Endometrial microvascular endothelial cells (primary cell): ENCODE measurements around the gene ACCSL. TPM values are rescaled to one million over a fixed set of nuclear protein-coding genes. Genes with fewer than 3 reads are reported as not detected.

ENCODE experiments used
- in situ Hi-C: cut with HindIII; loops from 2 replicates; pipeline ENCODE4 v1.10.0; 2017; ENCODE audit warnings: low sequenced_read_pairs, low pct_unique_long_range_greater_than_20kb; ENCODE audit errors: inconsistent ontology term
- total RNA-seq: library from RNA; depleted of rRNA; stranded (reverse); fragments of >200 nt; gene quantifications from one replicate; pipeline ENCODE4 v1.2.3, GENCODE V29; 2015; ENCODE audit errors: inconsistent ontology term

ACCSL gene
- total RNA-seq, 1 donor from 2014 or later, result not detected

GRCh38 chr11:44080951-44081350, 33.2 kb downstream of the ACCSL start:
- in situ Hi-C loops, result no loop called here

- in situ Hi-C loops, result no loop called here
Measured at GRCh38 chr11:44082645-44083044, 34.9 kb downstream of the ACCSL start.

GRCh38 chr11:44083433-44083832, 35.7 kb downstream of the ACCSL start:
- in situ Hi-C loops, result no loop called here

- in situ Hi-C loops, result no loop called here
Measured at GRCh38 chr11:44083906-44084305, 36.1 kb downstream of the ACCSL start.

DNA sequence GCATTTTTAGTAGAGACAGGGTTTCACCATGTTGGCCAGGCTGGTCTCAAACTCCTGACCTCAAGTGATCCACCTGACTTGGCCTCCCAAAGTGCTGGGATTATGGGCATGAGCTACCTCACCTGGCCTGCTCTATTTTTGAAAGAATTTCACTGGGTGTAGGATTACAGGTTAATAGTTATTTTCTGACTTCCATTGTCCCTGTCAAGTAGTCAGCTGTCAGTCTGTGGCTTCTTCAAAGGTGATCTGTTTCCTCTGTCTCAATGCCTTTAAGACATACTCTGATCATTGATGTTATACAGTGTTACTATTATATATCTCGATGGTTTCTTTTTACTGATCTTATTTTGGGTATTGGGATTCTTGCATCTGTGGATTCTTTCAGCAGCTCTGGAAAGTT, 37.5 kb downstream of the ACCSL start:
- in situ Hi-C loops, result no loop called here

DNA sequence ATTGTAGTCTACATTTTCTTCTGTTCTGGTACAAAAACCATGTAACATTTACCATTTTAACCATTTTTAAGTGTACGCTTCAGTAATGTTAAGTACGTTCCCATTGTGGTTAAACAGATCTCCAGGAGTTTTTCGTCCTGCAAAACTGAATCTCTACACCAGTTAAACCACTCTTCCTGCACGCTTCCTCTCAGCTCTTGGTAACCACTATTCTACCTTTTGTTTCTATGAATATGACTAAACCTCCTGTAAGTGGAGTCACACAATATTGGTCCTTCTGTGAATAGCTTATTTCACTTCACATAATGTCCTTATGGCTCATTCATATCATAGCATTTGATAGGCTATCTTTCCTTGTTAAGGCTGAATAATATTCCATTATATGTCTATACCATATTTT, 40.6 kb downstream of the ACCSL start:
- in situ Hi-C loops, result no loop called here

- in situ Hi-C loops, result no loop called here
Measured at GRCh38 chr11:44088871-44089270, 41.1 kb downstream of the ACCSL start.

DNA sequence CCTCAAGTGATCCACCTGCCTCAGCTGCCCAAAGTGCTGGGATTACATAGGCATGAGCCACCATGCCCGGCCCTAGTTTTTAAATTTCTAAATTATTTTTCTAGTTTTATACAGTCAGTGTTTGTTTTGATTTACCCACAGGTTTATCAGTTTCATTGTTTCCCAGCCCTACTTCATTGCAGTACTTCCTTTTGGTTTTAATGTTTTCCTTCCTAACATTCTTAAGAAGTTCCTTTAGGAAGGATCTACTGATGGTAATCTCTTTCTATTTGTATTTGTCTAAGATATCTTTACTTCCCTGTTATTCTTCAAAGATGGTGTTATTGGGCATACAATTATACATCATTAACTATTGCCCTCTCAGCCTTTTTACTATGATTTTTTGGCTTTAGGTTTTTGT, 42.8 kb downstream of the ACCSL start:
- in situ Hi-C loops, result no loop called here

- in situ Hi-C loops, result no loop called here
Measured at GRCh38 chr11:44094260-44094868, 46.6 kb downstream of the ACCSL start.

DNA sequence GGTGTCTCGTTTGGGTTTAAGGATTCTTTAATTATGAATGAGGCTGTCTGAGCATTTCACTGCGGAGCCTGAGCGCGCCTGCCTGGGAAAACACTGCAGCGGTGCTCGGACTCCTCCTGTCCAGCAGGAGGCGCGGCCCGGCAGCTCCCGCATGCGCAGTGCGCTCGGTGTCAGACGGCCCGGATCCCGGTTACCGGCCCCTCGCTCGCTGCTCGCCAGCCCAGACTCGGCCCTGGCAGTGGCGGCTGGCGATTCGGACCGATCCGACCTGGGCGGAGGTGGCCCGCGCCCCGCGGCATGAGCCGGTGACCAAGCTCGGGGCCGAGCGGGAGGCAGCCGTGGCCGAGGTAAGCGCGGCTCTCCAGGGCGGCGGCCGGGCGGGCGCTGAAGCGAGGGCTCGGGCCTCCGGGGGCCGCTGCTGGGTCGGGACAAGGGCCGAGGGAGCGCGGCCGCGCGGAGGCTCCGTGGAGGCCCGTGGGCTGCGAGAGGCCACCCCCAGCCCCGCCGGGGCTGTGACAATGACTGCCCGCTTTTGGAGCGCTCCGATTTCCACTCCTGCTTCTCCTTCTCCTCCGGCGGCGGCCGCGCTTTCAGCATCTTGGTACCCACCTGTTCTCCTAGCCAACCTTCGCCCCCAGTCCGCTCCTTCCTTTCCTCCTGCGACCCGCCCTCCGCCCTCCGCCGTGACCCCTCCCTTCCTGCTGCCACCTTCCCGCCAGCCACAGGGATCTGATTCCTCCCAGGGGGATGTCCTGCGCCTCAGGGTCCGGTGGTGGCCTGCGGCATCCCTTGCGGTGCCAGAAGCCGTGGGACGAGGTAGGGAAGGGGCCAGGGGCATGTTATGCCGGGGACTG, 48.0 kb downstream of the ACCSL start, which contains the start of gene EXT2:
EXT2 (plus strand) TSS at position 173 of the 854 bp plus-strand sequence. CDS start 12,035 bp downstream, outside the sequence.
- in situ Hi-C loops, result no loop called here

- in situ Hi-C loops, result no loop called here
Measured at GRCh38 chr11:44096360-44097185, 48.8 kb downstream of the ACCSL start.

- in situ Hi-C loops, result no loop called here
Measured at GRCh38 chr11:44097821-44098220, 50.0 kb downstream of the ACCSL start.

DNA sequence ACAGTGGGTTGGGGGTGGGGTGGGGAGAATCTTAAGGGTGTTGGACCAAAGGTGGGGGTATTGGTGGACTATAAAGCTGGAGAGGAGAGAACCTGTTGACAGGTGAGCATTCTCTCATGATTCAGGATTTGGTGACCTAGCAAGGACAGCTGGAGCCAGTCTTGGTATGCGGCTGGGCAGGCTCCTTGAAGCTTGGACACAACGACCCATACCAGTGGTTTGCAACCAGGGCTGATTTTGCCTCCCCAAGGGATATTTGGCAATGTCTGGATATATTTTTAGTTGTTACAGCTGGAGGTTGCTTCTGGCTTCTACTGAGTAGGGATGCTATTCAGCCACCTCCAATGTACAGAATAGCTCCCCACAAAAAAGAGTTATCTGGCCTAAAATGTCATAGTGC, 53.3 kb downstream of the ACCSL start:
- in situ Hi-C loops, result loop anchor here (25.0 kb wide), 1 partner anchor 436 kb away; no protein-coding TSS in a partner anchor

DNA sequence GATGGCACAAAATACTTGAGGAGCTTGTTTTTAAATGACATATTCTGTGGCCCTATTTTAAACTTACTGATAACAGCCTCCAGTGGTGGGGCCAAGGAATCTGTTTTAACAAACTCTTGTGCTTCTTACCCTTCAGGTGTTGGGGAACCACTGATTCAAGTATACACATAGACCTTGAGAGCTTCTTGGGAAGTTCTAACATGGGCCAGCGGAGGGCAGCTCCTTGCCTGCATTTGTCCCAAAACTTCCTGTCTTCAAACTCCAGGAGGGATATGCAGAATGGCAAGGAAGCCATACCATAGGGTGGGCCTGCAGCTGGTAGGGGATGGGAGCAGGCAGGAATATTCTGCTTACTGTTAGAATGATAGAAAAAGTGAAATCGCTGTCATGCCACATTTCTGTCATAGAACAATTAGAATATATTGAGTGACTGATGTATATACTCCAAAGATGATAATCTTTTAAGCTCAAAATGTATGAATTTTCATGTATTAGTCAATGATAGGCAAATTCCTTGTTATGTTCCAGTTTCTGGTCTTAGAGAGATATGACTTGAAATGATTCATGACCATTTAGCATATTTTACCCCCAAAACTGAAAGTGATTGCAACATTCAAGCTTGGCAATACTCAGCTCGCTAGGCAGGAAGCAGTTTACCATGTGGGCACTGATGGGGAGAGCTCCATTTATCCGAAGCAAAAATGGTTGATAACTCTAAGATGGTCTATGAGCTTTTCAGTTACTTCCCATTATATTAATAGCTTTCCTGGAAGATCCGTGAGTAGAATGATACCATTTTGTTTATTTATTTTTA, 56.9 kb downstream of the ACCSL start:
- in situ Hi-C loops, result loop anchor here (25.0 kb wide), 1 partner anchor 433 kb away; no protein-coding TSS in a partner anchor

DNA sequence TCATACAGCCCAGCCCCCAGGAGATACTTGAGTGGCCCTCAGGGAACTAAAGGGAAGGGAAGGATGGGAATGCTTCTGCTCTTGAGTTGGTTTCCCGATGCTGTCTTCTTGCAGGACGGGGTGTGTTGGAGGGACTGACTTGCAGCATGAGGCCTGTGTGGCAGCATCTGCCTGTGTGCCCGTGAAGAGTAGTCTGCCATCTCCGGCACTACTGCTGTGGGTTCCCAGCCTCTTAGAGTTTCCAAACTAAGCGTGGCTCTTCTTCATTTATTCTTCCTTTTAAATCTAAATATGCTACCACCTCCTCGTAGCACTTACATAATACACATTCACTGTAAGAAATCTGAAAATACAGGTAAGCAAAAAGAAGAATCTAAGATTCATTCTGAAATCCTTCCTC, 60.5 kb downstream of the ACCSL start:
- in situ Hi-C loops, result loop anchor here (25.0 kb wide), 1 partner anchor 429 kb away; no protein-coding TSS in a partner anchor
